Cortex of kidney (tissue), 1 donor: Measurements from ENCODE around the gene SHQ1.
"Not testable (repeated sequence)": the region's sequence is repeated elsewhere in the genome, so short reads cannot be mapped to it uniquely, and the experiment has no call there.

Experiments used
- DNase-seq: peaks from one replicate; lab custom pipeline; 2025; lab: John Stamatoyannopoulos, UW

SHQ1 gene

DNA sequence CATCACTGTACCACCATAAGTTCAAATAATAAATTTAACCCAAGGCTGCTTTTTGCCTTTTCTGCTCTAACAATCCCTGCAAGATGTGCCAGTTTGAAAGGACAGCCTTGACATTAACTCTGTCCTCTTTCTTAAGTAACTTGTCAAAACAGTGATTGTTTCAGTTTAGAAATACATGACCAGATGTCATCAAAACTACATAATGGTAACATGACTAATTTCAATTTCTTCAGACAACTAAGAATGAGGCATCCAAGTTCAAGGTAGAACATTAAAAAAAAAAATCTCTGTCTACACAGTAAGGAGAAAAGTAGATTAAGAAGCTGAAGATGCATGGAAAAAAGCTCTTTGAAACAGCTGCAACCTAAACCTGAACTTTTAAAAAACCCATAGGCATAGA is 47.4 kb downstream of the SHQ1 start:
- no peak for DNase-seq

DNA sequence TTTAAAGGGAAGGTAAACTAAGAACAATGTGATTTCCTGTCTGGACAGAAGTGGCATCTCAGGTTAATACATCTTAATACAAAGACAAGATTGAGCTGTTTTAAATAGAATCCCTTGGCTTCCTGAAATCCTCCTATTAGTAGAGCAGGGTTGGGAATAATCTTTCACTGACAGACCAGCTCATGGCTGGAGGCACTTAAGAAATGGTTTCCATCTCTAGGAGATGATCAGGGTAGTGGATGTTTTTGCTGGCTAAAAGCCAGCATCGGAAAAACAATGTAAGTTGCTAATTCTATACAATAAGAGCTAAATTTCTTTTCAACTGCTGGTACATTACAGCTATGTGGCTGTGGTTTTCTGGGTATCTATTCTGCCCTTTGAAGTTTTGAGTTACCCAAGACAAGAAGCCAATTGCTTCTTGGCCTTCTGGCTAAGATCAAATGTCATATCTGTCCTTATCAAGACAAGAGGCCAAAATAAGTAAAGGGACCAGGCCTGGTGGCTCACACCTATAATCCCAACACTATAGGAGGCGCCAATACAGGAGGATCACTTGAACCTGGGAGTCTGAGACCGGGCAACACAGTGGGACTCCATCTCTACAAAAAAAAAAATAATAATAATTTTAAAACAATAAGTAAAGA is 49.6 kb downstream of the SHQ1 start:
- no peak for DNase-seq

DNA sequence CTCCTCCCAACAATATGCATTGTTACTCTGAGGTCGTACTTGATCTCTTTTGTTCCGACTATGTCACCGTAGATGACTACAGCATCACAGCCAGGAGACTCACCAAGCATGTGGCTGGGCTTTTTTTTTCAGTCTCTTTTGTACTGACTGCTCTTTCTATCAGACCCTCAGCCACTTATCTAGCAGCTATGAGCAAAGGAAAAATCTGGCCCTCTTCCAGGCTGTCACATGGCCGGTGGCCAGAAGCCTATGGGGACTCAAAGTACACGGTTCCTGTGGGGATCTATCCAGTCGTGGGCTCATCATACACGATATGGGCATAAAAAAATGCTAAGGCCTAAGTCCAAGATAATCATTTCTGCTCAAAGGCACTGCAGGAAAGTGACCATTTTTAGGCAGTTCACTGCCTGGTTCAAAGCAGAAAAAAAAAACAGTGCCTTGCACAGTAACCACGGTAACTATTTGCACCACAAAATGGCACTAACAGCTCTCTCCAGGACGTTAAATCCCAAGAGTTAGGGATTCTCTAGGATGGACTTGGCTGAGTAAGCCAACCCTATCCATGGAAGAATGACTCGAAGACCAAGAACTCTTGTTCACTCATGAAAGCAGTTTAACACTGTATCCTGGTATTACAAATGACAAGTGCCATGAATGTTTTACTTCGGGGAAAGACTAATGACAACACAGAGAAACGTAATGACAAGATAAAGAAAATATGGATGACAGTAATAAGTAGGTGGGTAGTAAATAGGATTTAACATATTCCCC is 50.3 kb downstream of the SHQ1 start:
- DNase-seq = no peak

DNA sequence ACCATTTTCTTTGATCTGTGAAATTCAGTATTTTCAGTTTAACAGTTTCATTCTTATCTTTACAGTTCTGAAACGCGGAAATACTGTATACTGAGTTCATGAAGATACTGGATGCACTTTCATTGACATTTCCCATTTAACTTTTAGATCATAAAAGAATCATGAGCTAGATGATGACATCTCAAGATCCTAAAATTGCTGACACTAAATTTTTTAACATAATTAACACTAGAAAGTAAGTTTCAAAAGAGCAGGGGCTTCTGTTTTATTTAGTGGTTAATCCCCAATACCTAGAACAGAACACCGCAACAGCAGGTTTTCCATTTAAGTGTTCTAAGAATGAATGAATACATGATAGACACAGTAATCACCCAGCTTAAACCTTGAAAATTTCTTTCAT is 54.2 kb downstream of the SHQ1 start:
- no peak for DNase-seq

DNA sequence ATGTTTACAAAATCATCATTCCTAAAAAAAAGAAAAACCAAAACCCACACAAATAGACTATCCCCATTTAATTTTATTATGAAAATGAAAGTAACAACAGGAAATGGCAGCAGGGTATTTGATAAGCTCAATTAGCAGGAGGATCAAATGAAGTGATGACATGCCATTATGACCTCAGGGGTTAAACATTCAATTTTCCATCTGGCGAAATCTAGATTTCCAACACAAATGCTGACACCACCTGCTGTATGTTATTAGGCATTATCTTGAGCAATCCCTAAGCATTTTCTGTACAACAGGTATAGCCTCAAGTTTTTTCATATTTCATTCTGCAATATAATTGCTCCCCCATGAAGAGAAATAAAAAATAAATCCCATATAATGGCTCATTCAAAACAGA is 57.1 kb downstream of the SHQ1 start:
- no peak for DNase-seq

DNA sequence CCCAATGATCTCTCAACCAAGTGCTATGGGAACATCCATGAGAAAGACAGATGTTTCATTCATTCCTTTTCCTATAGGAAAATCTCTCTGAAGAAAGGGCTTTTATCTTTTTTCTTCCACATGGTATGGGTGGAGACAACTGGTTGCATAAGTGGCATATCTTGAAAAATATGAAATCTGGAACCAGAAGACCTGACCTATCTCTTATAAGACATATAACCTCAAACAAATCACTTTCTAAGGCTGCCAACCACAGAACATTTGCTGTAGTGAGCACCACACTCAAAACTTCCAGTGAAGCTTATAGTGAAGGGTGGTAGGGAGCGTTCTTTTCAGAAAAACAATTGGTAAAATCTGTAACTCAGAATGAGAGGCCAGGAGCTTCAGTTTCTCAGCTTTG is 58.5 kb downstream of the SHQ1 start:
- no peak for DNase-seq

DNA sequence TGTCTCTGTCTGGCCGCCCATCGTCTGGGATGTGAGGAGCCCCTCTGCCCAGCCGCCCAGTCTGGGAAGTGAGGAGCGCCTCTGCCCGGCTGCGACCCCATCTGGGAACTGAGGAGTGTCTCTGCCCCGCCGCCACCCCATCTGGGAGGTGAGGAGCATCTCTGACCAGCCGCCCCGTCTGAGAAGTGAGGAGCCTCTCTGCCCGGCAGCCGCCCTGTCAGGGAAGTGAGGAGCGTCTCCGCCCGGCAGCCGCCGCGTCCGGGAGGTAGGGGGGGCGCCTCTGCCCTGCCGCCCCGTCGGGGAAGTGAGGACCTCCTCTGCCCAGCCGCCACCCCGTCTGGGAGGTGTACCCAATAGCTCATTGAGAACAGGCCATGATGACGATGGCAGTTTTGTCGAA is 60.0 kb downstream of the SHQ1 start:
- DNase-seq = not testable (repeated sequence)

DNA sequence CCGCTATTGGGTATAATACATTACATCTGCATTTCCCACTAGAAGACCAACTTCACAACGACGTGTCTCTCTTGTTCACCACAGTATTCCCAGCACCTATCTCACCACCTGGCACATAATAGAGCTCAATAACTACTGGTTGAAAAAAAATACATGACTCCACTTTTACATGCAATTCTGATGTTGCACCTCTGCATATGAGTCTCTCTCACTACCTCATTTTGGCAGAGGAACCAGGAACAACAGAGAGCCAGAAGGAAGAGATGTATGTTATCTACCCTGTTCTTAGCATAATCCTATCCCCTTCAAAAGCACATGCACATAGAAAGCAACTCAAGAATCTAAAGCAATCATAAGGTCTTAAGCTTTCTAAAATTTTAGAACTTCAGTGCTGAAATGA is 61.6 kb downstream of the SHQ1 start:
- no peak for DNase-seq

DNA sequence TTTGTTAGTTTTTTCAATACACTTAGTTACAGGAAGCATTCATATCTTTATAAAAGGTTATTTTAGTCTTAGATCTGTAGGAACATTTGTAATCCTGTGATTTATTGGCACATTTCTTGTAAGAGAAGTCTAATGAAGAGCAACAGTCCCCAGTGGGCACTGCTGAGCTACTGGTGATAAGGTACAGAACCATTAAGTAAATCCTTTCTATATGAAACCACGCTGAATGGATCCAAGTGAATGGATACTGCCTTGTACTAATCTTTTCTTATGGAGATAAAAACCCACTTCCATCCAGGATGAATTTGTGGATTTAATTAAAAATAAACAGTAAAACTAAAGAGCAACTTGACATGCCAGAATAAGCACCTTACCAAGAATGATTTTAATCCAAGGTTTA is 64.0 kb downstream of the SHQ1 start:
- no peak for DNase-seq

DNA sequence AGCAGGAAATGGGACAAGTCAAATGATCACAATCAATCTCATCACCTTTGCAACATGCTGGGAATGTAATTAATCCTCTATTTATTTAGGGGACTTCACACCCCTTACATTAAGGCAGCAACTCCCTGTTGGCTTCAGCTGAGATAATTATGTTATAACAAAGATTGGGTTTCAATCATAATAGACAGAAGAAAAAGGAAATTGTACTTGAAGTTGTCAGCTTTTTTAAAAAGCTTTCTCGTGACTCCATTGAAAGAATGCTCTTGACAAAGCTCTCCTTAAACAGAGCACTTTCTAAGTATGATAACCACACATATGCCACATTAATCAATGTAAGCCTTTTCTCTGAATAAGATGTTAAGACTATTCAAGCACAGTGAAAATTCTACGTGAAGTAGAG is 65.7 kb downstream of the SHQ1 start:
- no peak for DNase-seq

DNA sequence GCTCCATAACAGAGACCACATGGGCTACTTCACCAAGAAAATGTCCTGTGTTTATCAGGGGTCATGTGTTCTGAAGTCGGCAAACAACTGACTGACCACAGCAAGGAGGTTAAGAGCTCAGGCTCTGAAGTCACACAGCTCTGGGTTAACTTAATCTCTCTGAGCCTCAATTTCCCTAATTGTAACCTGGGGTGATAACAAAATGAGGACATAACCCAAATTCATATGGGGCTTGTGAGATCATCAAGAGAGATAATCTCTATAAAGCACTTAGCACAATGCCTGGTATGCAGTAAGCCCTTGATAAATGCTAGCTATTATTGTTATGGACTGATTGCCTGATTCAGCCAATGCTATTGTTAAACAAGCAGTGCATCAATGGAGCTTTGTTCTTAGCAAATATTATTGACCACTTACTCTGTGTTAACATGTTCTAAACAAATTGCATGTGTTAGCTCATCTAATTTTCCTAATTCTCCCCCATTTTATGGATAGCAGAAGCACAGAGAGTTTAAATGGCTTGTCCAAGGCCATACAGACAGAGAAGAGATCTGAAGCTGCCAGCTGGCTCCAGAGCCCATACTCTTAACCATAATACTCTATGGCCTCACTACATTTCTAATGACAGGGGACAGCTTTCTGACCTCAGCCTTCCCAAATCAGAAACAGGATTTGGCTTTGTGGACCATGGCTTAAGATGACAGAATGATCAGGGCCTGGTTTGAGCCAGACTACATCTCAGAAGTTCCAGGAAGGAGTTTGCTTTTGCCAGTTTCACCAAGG is 78.3 kb downstream of the SHQ1 start:
- DNase-seq = no peak

DNA sequence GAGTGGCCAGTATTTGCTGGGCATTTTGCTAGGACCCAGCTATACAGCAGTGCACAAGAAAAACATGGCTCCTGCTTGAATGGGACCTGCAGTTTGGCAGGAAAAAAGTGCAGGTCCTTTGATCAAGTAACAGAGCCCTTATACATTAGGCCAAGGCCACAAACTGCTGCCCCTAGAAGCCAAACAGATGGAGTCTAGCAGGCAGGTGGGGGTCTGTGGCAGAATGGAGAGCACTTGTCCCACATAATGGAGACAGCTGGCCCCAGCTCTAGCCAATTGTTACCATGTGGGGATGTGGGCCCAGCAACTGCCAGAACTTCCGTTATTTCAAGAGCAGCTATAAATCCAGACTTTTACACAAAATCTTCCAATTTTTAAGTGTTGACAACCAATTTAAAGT is 79.3 kb downstream of the SHQ1 start:
- no peak for DNase-seq

DNA sequence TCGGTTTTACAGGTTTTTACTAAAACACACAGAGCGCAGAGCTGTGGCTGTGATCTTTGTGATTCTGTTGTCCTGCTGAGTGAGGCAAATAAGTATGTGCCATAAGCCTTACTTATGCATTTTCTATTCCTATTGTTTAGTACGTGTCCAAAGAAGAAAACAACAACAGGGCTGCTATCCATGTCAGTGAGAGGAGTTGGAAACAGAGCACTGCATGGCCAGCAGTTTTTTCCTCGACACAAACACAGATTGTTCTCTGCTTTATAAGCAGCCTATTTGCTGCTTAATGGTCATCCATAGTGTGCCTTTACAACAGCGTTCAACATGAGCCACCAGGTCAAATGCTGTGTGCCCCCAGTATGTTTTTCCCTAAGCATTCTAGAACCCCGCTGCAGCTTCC is 79.8 kb downstream of the SHQ1 start:
- DNase-seq = no peak

DNA sequence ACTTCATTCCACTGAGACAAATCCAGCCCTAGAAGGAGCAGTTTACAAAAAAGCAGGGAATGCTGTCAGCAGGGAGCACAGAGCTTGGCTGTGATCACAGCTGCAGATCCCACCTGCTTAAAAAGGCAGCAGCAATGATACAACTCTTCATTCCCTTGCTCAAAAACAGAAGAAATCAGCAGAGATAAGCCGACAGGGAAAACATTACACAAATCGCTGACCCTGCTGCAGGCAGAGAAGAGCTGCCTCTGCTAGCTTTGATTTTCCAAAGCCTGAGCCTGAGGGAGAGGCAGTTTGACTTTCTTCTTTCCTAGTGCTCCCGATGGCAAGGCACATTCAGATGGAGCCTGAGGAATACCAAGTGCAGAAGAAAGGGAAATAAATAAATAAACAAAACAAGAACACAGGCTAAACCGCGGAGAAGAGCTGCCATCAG is 80.2 kb downstream of the SHQ1 start:
- DNase-seq = no peak

DNA sequence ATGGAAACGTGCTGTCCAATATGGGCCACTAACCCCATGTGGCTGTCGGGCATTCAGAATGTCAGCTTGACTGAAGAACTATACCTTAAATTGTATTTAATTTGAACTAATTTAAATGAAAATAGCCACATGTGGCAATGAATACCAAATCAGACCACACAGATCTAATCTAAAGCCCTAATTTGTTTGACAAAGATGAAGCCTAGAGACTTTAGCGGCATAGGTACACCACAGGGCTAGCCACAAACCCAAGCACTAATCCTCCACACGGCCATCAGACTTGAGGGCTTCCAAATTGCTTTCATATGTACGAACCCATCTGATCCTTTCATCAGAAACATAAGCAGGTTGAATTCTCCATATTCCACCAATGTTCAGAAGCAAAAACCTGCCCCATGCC is 81.4 kb downstream of the SHQ1 start:
- DNase-seq = no peak

DNA sequence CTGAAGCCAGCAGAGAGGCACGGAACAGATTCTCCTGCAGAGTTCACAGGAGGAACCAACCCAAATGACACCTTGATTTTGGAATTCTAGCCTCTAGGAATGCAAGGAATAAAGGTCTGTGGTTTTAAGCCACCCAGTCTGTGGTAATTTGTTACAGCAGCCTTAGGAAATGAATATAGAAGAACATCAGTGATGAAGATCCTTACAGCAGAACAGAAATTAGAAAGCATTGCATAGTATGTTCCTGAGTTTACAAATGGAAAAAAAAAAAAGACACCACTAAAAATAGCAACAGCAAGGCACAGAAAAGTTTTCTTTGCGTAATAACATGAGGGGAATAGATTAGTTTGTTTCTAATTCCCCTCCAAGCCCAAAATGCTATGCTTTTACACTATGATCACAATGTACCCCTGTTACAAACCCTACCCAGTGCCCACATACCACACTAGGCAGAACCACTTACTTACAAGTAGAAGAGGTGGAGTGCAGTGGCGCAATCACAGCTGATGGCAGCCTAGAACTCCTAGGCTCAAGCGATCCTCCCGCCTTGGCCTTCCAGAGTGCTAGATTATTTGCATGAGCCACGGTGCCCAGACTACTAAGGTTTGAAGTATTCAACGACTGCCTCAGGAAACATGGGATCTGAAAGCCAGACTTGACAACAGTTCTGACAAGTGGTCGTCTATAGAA is 84.3 kb downstream of the SHQ1 start:
- DNase-seq = no peak

DNA sequence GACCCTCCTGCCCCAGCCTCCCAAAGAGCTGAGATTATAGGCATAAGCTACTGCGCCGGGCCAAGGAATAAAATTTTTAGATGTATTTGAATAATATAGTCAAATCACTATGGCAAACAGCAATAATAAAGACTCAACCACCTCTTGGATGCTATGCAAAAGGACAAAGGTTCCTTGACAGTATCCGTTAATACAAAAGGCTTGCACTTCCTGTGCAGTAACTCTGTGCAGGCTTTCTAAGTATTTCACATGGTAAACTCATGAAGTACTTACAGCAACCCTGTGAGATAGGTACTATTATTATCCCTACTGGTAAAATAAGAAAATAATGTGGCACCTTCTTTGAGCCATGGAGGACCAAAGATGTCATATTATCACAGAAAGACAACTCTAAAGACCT is 86.8 kb downstream of the SHQ1 start:
- no peak for DNase-seq

DNA sequence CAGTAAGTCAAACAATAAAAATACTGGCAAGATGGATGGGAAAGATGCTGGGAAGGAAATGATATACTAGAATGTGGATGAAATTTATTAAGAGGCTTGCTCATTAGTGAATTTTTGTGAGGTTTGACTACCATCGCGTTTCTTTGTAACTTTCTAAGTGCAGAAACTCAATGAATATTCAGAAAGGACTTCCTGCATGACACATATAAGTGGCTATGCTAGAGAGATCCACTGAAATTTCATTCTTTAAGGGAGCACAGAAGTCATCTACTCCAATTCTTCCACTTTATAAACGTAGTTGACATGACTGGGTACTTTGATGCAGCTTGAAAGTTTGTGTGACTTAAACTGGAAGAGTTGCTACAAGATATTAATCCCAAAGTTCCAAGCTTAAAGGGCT is 88.0 kb downstream of the SHQ1 start:
- no peak for DNase-seq

DNA sequence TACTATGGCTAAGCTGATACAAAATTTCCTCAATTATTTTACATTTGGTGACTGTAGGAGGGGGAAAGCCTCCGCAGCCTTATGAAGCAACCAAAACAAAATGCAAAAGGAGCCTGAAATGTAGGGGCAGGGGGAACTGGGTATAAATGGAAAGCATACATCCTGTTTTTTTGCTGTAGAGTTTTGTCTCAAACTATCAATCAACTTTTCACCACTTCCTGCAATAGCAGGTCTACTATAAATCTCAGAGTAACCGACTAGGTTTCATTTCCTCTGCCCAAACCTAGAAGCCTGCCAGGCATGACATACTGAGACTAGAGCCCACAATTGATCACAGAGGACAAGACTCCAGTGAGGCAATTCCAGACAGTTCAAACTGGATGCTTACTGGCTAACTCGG is 91.3 kb downstream of the SHQ1 start:
- DNase-seq = no peak

DNA sequence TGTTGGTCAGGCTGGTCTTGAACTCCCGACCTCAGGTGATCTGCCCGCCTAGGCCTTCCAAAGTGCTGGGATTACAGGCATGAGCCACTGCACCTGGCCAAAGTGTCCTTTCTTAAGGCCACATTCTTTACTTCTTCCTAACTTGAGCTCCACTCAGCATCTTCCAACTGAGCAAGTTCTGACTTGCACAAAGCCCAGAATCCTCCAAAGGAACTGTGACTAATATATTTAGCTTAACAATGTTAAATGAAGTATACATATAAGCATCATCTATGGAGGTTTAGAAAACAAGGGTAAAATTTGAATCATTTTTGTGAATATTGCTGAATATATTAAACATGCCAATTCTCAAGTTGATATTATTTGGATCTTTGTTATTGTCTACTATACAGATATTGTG is 93.7 kb downstream of the SHQ1 start:
- DNase-seq = no peak

DNA sequence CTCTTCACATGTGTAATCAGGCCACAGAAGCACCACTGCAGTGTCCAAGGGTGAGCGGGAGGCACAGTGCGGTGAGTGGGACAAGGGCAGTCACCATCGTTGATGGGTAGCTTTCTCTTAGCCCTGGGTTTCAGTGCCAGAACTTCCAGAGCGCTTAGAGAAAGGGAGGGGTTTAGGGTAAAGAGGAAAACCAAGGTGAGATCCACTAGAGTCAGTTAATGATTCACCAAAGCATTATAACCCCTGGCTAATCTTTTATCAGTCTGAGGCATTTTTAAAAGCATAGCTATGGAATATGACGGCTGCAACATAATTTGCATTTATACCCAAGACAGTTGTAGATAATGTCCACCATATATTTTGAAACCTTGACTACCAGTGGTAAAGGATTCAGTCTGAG is 94.8 kb downstream of the SHQ1 start:
- DNase-seq = no peak

DNA sequence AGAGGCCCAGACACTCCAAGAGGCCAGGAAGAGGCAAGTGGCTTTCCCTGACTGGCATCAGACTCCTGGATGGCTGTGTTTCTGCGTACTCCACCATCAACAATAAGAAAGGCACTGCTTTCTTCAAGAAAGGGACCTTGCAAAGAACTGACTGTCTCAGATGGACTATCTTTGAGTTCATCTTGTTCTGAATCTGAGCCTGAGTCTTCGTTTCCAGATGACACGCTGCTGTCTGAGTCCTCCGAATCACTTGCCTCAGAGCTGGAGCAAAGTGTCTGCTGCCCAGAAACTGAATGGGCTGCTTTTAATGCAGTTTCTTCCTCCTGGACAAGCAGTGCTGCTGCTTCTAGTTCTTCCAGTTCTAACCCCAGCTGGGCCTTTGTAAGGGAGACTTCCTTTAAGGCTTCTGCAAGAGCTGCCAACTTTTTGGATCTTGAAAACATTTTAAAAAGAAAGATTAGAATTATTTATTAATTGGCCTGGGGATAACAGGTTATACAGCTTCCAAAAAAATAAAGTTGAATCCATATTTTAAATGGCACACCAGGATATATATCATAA is 97.8 kb downstream of the SHQ1 start:
- no peak for DNase-seq
